CD4-positive, alpha-beta T cell treated with Interleukin-17A for 1 hour (primary cell): ENCODE results near the gene NTMT1.
"Not testable (repeated sequence)": the region's sequence is repeated elsewhere in the genome, so short reads cannot be mapped to it uniquely, and the experiment has no call there.

Source experiments
- DNase-seq: peaks from one replicate; pipeline ENCODE4 v3.0.0-alpha.2; 2020

Gene NTMT1

GRCh38 chr9:129626079-129626624 is at the start of gene NTMT1:
TSS of gene NTMT1 (plus strand) at chr9:129626163. CDS start at chr9:129632704, 6,541 bp downstream.
- DNase-seq = peak; percentile 93

GRCh38 chr9:129576546-129577543 is 49.1 kb upstream of the NTMT1 start:
- DNase-seq = no peak

- DNase-seq = no peak
Measured at GRCh38 chr9:129579294-129579693, 46.7 kb upstream of the NTMT1 start.

GRCh38 chr9:129580211-129580915 is 45.6 kb upstream of the NTMT1 start:
- peak; percentile 50 for DNase-seq

- no peak for DNase-seq
Measured at GRCh38 chr9:129581505-129582189, 44.3 kb upstream of the NTMT1 start.

GRCh38 chr9:129582855-129583254 is 43.1 kb upstream of the NTMT1 start:
- DNase-seq = peak; percentile 36

GRCh38 chr9:129583308-129584038 is 42.5 kb upstream of the NTMT1 start:
- DNase-seq = no peak

GRCh38 chr9:129584136-129584535 is 41.8 kb upstream of the NTMT1 start:
- peak; percentile 83 for DNase-seq

- DNase-seq = no peak
Measured at GRCh38 chr9:129585352-129585751, 40.6 kb upstream of the NTMT1 start.

GRCh38 chr9:129586245-129586644 is 39.7 kb upstream of the NTMT1 start:
- peak; percentile 34 for DNase-seq

GRCh38 chr9:129586685-129587084 is 39.3 kb upstream of the NTMT1 start:
- peak; percentile 54 for DNase-seq

GRCh38 chr9:129587487-129588262 is 38.3 kb upstream of the NTMT1 start:
- no peak for DNase-seq

GRCh38 chr9:129590466-129590865 is 35.5 kb upstream of the NTMT1 start:
- no peak for DNase-seq

GRCh38 chr9:129591916-129592315 is 34.0 kb upstream of the NTMT1 start:
- no peak for DNase-seq

GRCh38 chr9:129592790-129593189 is 33.2 kb upstream of the NTMT1 start:
- not testable (repeated sequence) for DNase-seq

- no peak for DNase-seq
Measured at GRCh38 chr9:129594632-129595031, 31.3 kb upstream of the NTMT1 start.

GRCh38 chr9:129595311-129595741 is 30.6 kb upstream of the NTMT1 start:
- DNase-seq = no peak

GRCh38 chr9:129595903-129596540 is 29.9 kb upstream of the NTMT1 start:
- DNase-seq = no peak

GRCh38 chr9:129596541-129597331 is 29.2 kb upstream of the NTMT1 start:
- no peak for DNase-seq
